K562 (cell line): ENCODE results near the gene DAGLB. TPM values are rescaled to one million over a fixed set of nuclear protein-coding genes. Genes with fewer than 3 reads are reported as not detected.

Source experiments
- ARID1B ChIP-seq: fragments of 450-650 bp; IDR thresholded peaks from 2 replicates; pipeline ENCODE4 v1.6.1; 2016; ENCODE audit warnings: antibody characterized with exemption, mild to moderate bottlenecking, inconsistent platforms
- BHLHE40 ChIP-seq: IDR thresholded peaks from 2 replicates; pipeline ENCODE4 v1.6.1; 2011; ENCODE audit warnings: low read length, improper control_type of control experiment
- CBFB ChIP-seq: sonication (generic); formaldehyde crosslinking; IDR thresholded peaks from 2 replicates; pipeline ENCODE4 v1.4.0; 2020; ENCODE audit warnings: mild to moderate bottlenecking, missing genetic modification reagents
- CTBP1 ChIP-seq: fragments of 450-650 bp; IDR thresholded peaks from 2 replicates; pipeline ENCODE4 v1.6.1; 2016; ENCODE audit warnings: borderline replicate concordance
- DIDO1 ChIP-seq: fragments of 450-650 bp; IDR thresholded peaks from 2 replicates; pipeline ENCODE4 v1.6.1; 2016; ENCODE audit warnings: low read depth, missing biosample characterization, missing genetic modification characterization
- E2F4 ChIP-seq: sonication (generic); formaldehyde crosslinking; IDR thresholded peaks from 2 replicates; pipeline ENCODE4 v1.8.0; 2022; ENCODE audit warnings: mild to moderate bottlenecking, low read depth, missing genetic modification reagents
- FOXO4 ChIP-seq: fragments of 450-650 bp; formaldehyde crosslinking; IDR thresholded peaks from 2 replicates; pipeline ENCODE4 v1.4.0; 2020; ENCODE audit warnings: mild to moderate bottlenecking, moderate library complexity
- GTF2A2 ChIP-seq: IDR thresholded peaks from 2 replicates; pipeline ENCODE4 v1.6.1; 2016; ENCODE audit warnings: mild to moderate bottlenecking, missing genetic modification characterization, missing compliant biosample characterization
- ILK ChIP-seq: fragments of 450-650 bp; IDR thresholded peaks from 2 replicates; pipeline ENCODE4 v1.6.1; 2016; ENCODE audit warnings: missing genetic modification characterization, low read depth, mild to moderate bottlenecking, missing compliant biosample characterization, moderate library complexity, borderline replicate concordance
- LEF1 ChIP-seq: fragments of 450-650 bp; IDR thresholded peaks from 2 replicates; pipeline ENCODE4 v1.6.1; 2016; ENCODE audit warnings: mild to moderate bottlenecking
- MEF2D ChIP-seq: conservative IDR thresholded peaks from 2 replicates; pipeline ENCODE4 v1.6.1; 2016; ENCODE audit warnings: low read depth, missing genetic modification characterization, missing compliant biosample characterization
- NR2C1 ChIP-seq, 2 experiments: fragments of 450-650 bp; IDR thresholded peaks; 2 replicates each; pipeline ENCODE4 v1.6.1; 2017; ENCODE audit warnings: mild to moderate bottlenecking in 2 of 2, antibody characterized with exemption in 1 of 2, inconsistent platforms in 1 of 2, missing compliant biosample characterization in 1 of 2, missing genetic modification characterization in 1 of 2
- POU5F1 ChIP-seq: fragments of 150-350 bp; IDR thresholded peaks from 2 replicates; pipeline ENCODE4 v1.6.1; 2014; ENCODE audit warnings: borderline replicate concordance, low read length, low read depth, mild to moderate bottlenecking; ENCODE audit not compliant: partially characterized antibody
- SAFB ChIP-seq: fragments of 200-400 bp; formaldehyde crosslinking; IDR thresholded peaks from 2 replicates; pipeline ENCODE4 v1.6.1; 2017; ENCODE audit warnings: low read depth, low read length, borderline replicate concordance
- SMARCB1 ChIP-seq: IDR thresholded peaks from 2 replicates; pipeline ENCODE4 v1.6.1; 2011; ENCODE audit warnings: improper control_type of control experiment, low read depth; ENCODE audit not compliant: insufficient read length
- TAL1 ChIP-seq: fragments of 450-650 bp; IDR thresholded peaks from 2 replicates; pipeline ENCODE4 v1.6.1; 2016; ENCODE audit warnings: mild to moderate bottlenecking
- TBP ChIP-seq: optimal IDR thresholded peaks from 2 replicates; pipeline ENCODE3; 2011; ENCODE audit warnings: low read depth, low read length, improper control_type of control experiment
- USF2 ChIP-seq: sonication (generic); formaldehyde crosslinking; IDR thresholded peaks from 2 replicates; pipeline ENCODE4 v1.5.0; 2020; ENCODE audit warnings: missing genetic modification reagents
- polyA plus RNA-seq, 8 experiments: library from polyadenylated mRNA; depleted of rRNA in 4 of 8; stranded (reverse) in 5 of 8; unstranded in 3 of 8; fragments of >200 nt; fragmentation: Nextera tagmentation in 2 of 8; fragmentation: Illumina TruSeq in 1 of 8; extraction: Ambion mirVana in 2 of 8; extraction: Trizol in 1 of 8; gene quantifications; 2 replicates each; pipeline versions ENCODE4 v1.2.1 to v1.2.3, GENCODE V29; 2011 to 2014; ENCODE audit warnings: inconsistent platforms in 1 of 8, missing spikeins in 1 of 8
- total RNA-seq, 7 experiments: library from RNA; depleted of rRNA in 6 of 7; stranded (reverse); fragments of >200 nt in 6 of 7; fragmentation: Illumina TruSeq in 2 of 7; extraction: Trizol in 2 of 7; gene quantifications; 2 replicates each; pipeline versions ENCODE4 v1.2.1 to v1.2.3, GENCODE V29; 2011 to 2021; ENCODE audit warnings: low replicate concordance in 1 of 7
- TF ChIP-seq, protein P1 (sequence below): fragments of 250-450 bp; sonication (Bioruptor Pico); IDR thresholded peaks from 2 replicates; pipeline ENCODE4 v1.5.0; 2022; ENCODE audit warnings: mild to moderate bottlenecking
- TF ChIP-seq, protein P2 (sequence below): fragments of 250-450 bp; sonication (Bioruptor Pico); IDR thresholded peaks from 2 replicates; pipeline ENCODE4 v1.9.0; 2021; ENCODE audit warnings: mild to moderate bottlenecking, inconsistent platforms

DAGLB gene
- total and polyA plus RNA-seq, 9 of the 15 experiments (the other 6 are each of a cell fraction or from before 2014, with no cell fraction given), result 0.92 to 16.4 (median 9.3) TPM

DNA sequence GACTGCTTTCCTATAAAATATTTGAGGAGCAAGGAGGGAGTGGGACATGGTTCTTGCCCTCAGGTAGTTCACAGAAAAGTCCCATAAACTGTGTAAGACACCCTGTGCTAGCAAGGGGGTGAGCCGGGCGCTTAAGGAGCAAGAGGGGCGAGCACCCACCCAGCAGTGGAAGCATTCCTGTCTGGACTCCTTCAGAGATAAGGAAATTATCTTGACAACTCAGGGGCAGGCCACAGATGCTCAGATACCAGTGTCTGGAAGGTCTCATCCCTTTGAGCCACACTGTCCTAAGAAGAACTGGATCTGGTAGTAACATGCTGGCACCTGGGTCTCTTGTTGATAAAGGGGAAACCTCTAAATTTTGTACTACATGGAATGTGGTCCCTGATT, 54.1 kb downstream of the DAGLB start (continued):
- no peak for TF ChIP-seq DIDO1 (tag)
- no peak for TF ChIP-seq GTF2A2 (tag)
- no peak for TF ChIP-seq MEF2D
- peak; percentile 62; the same call in 1 of the 2 replicates for TF ChIP-seq ARID1B
- TF ChIP-seq E2F4 (CRISPR knock-in tag), result no peak
- TF ChIP-seq NR2C1 (IDR thresholded peaks at IDR 0.05), result no peak
- no peak for TF ChIP-seq NR2C1 (tag; IDR thresholded peaks at IDR 0.05)
- no peak for TF ChIP-seq POU5F1
- TF ChIP-seq, protein P1, sequence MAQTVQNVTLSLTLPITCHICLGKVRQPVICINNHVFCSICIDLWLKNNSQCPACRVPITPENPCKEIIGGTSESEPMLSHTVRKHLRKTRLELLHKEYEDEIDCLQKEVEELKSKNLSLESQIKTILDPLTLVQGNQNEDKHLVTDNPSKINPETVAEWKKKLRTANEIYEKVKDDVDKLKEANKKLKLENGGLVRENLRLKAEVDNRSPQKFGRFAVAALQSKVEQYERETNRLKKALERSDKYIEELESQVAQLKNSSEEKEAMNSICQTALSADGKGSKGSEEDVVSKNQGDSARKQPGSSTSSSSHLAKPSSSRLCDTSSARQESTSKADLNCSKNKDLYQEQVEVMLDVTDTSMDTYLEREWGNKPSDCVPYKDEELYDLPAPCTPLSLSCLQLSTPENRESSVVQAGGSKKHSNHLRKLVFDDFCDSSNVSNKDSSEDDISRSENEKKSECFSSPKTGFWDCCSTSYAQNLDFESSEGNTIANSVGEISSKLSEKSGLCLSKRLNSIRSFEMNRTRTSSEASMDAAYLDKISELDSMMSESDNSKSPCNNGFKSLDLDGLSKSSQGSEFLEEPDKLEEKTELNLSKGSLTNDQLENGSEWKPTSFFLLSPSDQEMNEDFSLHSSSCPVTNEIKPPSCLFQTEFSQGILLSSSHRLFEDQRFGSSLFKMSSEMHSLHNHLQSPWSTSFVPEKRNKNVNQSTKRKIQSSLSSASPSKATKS (CRISPR knock-in tag), result no peak
- TF ChIP-seq USF2 (CRISPR knock-in tag), result no peak
- peak; percentile 38; the same call in 1 of the 2 replicates for TF ChIP-seq TAL1
- TF ChIP-seq ILK (tag), result no peak
- TF ChIP-seq SMARCB1, result peak; percentile 58
- TF ChIP-seq FOXO4 (CRISPR knock-in tag), result no peak
- TF ChIP-seq BHLHE40, result no peak
- TF ChIP-seq LEF1, result no peak
- TF ChIP-seq CBFB, result no peak
- TF ChIP-seq CTBP1, result peak; percentile 7; the same call in 1 of the 2 replicates
- no peak for TF ChIP-seq TBP
- no peak for TF ChIP-seq SAFB
- TF ChIP-seq, protein P2, sequence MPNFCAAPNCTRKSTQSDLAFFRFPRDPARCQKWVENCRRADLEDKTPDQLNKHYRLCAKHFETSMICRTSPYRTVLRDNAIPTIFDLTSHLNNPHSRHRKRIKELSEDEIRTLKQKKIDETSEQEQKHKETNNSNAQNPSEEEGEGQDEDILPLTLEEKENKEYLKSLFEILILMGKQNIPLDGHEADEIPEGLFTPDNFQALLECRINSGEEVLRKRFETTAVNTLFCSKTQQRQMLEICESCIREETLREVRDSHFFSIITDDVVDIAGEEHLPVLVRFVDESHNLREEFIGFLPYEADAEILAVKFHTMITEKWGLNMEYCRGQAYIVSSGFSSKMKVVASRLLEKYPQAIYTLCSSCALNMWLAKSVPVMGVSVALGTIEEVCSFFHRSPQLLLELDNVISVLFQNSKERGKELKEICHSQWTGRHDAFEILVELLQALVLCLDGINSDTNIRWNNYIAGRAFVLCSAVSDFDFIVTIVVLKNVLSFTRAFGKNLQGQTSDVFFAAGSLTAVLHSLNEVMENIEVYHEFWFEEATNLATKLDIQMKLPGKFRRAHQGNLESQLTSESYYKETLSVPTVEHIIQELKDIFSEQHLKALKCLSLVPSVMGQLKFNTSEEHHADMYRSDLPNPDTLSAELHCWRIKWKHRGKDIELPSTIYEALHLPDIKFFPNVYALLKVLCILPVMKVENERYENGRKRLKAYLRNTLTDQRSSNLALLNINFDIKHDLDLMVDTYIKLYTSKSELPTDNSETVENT (CRISPR knock-in tag), result no peak
